HEK293 (cell line): ENCODE measurements around the gene ANKRD65.

ENCODE experiments used
- BCL11A ChIP-seq: fragments of 450-650 bp; formaldehyde crosslinking; IDR thresholded peaks from 2 replicates; pipeline ENCODE4 v1.5.1; 2016; ENCODE audit warnings: low read depth, missing biosample characterization, missing genetic modification characterization
- CTCF ChIP-seq: fragments of 450-650 bp; formaldehyde crosslinking; IDR thresholded peaks from 2 replicates; pipeline ENCODE4 v1.5.1; 2016; ENCODE audit warnings: missing biosample characterization, missing genetic modification characterization
- PATZ1 ChIP-seq: fragments of 450-650 bp; formaldehyde crosslinking; IDR thresholded peaks from 2 replicates; pipeline ENCODE4 v1.5.1; 2016; ENCODE audit warnings: missing biosample characterization, missing genetic modification characterization
- TSHZ1 ChIP-seq: fragments of 450-650 bp; formaldehyde crosslinking; IDR thresholded peaks from 2 replicates; pipeline ENCODE4 v1.5.1; 2016; ENCODE audit warnings: missing biosample characterization, missing genetic modification characterization, borderline replicate concordance
- ZNF16 ChIP-seq: fragments of 450-650 bp; formaldehyde crosslinking; IDR thresholded peaks from 2 replicates; pipeline ENCODE4 v1.5.1; 2016; ENCODE audit warnings: low read depth, missing biosample characterization, missing genetic modification characterization
- ZNF169 ChIP-seq: fragments of 450-650 bp; formaldehyde crosslinking; IDR thresholded peaks from 2 replicates; pipeline ENCODE4 v1.5.1; 2016; ENCODE audit warnings: missing biosample characterization, missing genetic modification characterization
- ZNF626 ChIP-seq: fragments of 450-650 bp; sonication (Bioruptor Pico); formaldehyde crosslinking; IDR thresholded peaks from 2 replicates; pipeline ENCODE4 v1.5.1; 2018; ENCODE audit warnings: missing biosample characterization, missing genetic modification characterization, inconsistent platforms
- ZNF639 ChIP-seq: fragments of 450-650 bp; formaldehyde crosslinking; IDR thresholded peaks from 2 replicates; pipeline ENCODE4 v1.5.1; 2016; ENCODE audit warnings: missing biosample characterization, missing genetic modification characterization

- TF ChIP-seq ZNF626 (no peak), BCL11A (tag by site-specific recombination) (no peak), PATZ1 (tag by site-specific recombination) (no peak), CTCF (tag by site-specific recombination) (no peak), TSHZ1 (tag by site-specific recombination) (no peak), ZNF639 (tag by site-specific recombination) (no peak), ZNF16 (tag by site-specific recombination) (no peak), ZNF169 (tag by site-specific recombination) (no peak)
These were observed 11.3 kb upstream of the ANKRD65 start for GRCh38 chr1:1432274-1432950.
